Heart right ventricle (tissue), 16 donors: Measurements from ENCODE around the gene RIOX2. TPM values are rescaled to one million over a fixed set of nuclear protein-coding genes. Genes with fewer than 3 reads are reported as not detected.

ENCODE experiments used
- ATAC-seq, 8 donors: fragments of 200-7000 bp; cut with Tn5 transposase; one replicate each; pipeline ENCODE4 v1.9.1; 2020; ENCODE audit warnings: mild to moderate bottlenecking in 8 of 8, moderate library complexity in 8 of 8, moderate number of reproducible peaks in 1 of 8
- DNase-seq, 2 donors: peaks; one replicate each; pipeline ENCODE4 v3.0.0-alpha.2; 2020
- H3K27ac ChIP-seq, 10 donors: fragments of 200-600 bp; sonication (generic) in 2 of 10; one replicate each; pipeline versions ENCODE4 v1.5.0 to v1.8.0; 2020 to 2022; ENCODE audit warnings: mild to moderate bottlenecking in 3 of 10
- H3K27me3 ChIP-seq, 7 donors: fragments of 200-600 bp; one replicate each; pipeline ENCODE4 v1.8.0; 2021 to 2022; ENCODE audit warnings: mild to moderate bottlenecking in 2 of 7
- H3K36me3 ChIP-seq, 9 donors: fragments of 200-600 bp; sonication (generic) in 1 of 9; one replicate each; pipeline versions ENCODE4 v1.5.0 to v1.8.0; 2020 to 2022; ENCODE audit warnings: mild to moderate bottlenecking in 2 of 9
- H3K4me1 ChIP-seq, 9 donors: fragments of 200-600 bp; sonication (generic) in 1 of 9; one replicate each; pipeline versions ENCODE4 v1.5.0 to v1.8.0; 2020 to 2022; ENCODE audit warnings: mild to moderate bottlenecking in 4 of 9
- H3K4me3 ChIP-seq, 10 donors: fragments of 200-600 bp; sonication (generic) in 2 of 10; one replicate each; pipeline versions ENCODE4 v1.5.0 to v1.8.0; 2020 to 2022; ENCODE audit warnings: mild to moderate bottlenecking in 7 of 10, moderate library complexity in 2 of 10
- H3K9me3 ChIP-seq, 11 donors: fragments of 200-600 bp in 10 of 11; sonication (generic) in 2 of 11; one replicate each; pipeline versions ENCODE4 v1.5.0 to v1.8.0; 2013 to 2022; ENCODE audit warnings: mild to moderate bottlenecking in 2 of 11, control low read depth in 1 of 11, moderate library complexity in 1 of 11
- CTCF ChIP-seq, 9 donors: fragments of 200-600 bp; sonication (generic) in 2 of 9; IDR thresholded peaks; one replicate each; pipeline versions ENCODE4 v1.5.0 to v1.8.0; 2021 to 2022; ENCODE audit warnings: antibody characterized with exemption in 9 of 9, mild to moderate bottlenecking in 5 of 9, moderate library complexity in 1 of 9
- WGBS, 2 donors: extraction: QIAGEN DNeasy Blood & Tissue Kit; methylation state at CpG; one replicate each; pipeline ENCODE4 v1.1.7; 2013; ENCODE audit warnings: inconsistent platforms in 1 of 2; 5-methylcytosine and 5-hydroxymethylcytosine counted together
- intact Hi-C, 10 donors: fragments of 100-400 bp; cut with DNase I; formaldehyde crosslinking; loops; one replicate each; pipeline versions ENCODE4 v1.11.1 to v1.14.2; 2022
- polyA plus RNA-seq, 2 donors: library from polyadenylated mRNA; stranded (reverse); fragments of 200-250 nt; gene quantifications; one replicate each; pipeline ENCODE4 v1.2.3, GENCODE V29; 2013
- total RNA-seq, 10 donors: library from RNA; stranded (reverse); fragmentation: NEBNext Ultra II Directional in 3 of 10; extraction: Animal tissue kit (Norgen Biotek cat#: 25700) in 3 of 10; gene quantifications; one replicate each; pipeline versions ENCODE4 v1.2.1 to v1.2.4, GENCODE V29; 2021 to 2023
- donor health status: Arrhythmogenic right ventricular cardiomyopathy.
- donor health status: ischemic (EF 13 %, LVEDD 7.1; RV severe dilation, severe dysfunction).
- donor health status: healthy with polysubstance abuse.
- donor health status: DM: no; HTN: yes; CAD: no.
- donor health status: DM: no; HTN: no; CAD: no.
- donor health status: ischemic (EF 25% LVEDD 6.9; RV normal size, moderate dysfunction).
- donor health status: ischemic (EF 25% LVEDD 5.7; RV mildly dilated, moderate dysfunction).
- donor health status: healthy.
- donor health status: DM: yes; HTN: yes; CAD: no.
- donor health status: Ischemic cardiomyopathy.
- donor health status: ischemic (EF 35%, LVEDD 5.7; RV mildly dilated, moderate dysfunction).
- donor health status: nonischemic (EF 11% LVEDD 7.7; RV severe dilation, severe dysfunction).
- donor health status: DM: yes; HTN: yes; CAD: no.
- donor health status: PGD.
- donor health status: ischemic (EF 29% LVEDD 5.4; RV normal size, mild dysfunction).
- donor health status: nonischemic (EF 23%, LVEDD 6.1; RV moderate dilation, normal function).

RIOX2 gene
- total and polyA plus RNA-seq, 12 donors = 8.4 to 15.8 (median 12.0) TPM

- Histone ChIP-seq H3K27ac (no peak overlapping the region), H3K4me1 (no peaks in the 10 kb centered on the region), H3K36me3 (peaks cover 0 to 99% (median 37%) of the 10 kb centered on the region in 9 donors), H3K27me3 (no peaks in the 10 kb centered on the region), H3K4me3 (no peak overlapping the region), H3K9me3 (no peaks in the 10 kb centered on the region)
- DNase-seq (no peak), ATAC-seq (no peak)
- intact Hi-C loops = loop anchor here in 2 of 10 donors (5.0 to 10.0 kb wide), 2 partner anchors 46 to 132 kb away; no protein-coding TSS in a partner anchor
- no peak for TF ChIP-seq CTCF (IDR thresholded peaks at IDR 0.05)
- WGBS, 2 donors = 90 to 98% methylated on average over 1 of the region's 1 CpG
These were observed 79.4 kb downstream of the RIOX2 start for GRCh38 chr3:97892852-97893251.

Other genes with a start within 250 kb of the RIOX2 start
- 1 to 10 TPM; 2.3 to 5.7 (median 4.3) TPM for gene ARL6, start 207.7 kb downstream of the RIOX2 start, total RNA-seq
- 1 to 10 TPM; 2.2 to 2.3 TPM for gene ARL6, start 207.7 kb downstream of the RIOX2 start, polyA plus RNA-seq
- 10 to 100 TPM; 15.9 to 39.2 (median 28.7) TPM for gene CRYBG3, start 150.4 kb downstream of the RIOX2 start, total RNA-seq
- 1 to 10 TPM; 8.0 to 8.7 TPM for gene CRYBG3, start 150.4 kb downstream of the RIOX2 start, polyA plus RNA-seq
- not detected for gene GABRR3, start 62.9 kb upstream of the RIOX2 start, total RNA-seq
- gene GABRR3, start 62.9 kb upstream of the RIOX2 start, polyA plus RNA-seq = not detected
- not detected for gene OR5AC2, start 114.7 kb upstream of the RIOX2 start, total RNA-seq
- not detected for gene OR5AC2, start 114.7 kb upstream of the RIOX2 start, polyA plus RNA-seq
- gene OR5H1, start 158.3 kb upstream of the RIOX2 start, total RNA-seq = not detected
- gene OR5H1, start 158.3 kb upstream of the RIOX2 start, polyA plus RNA-seq = not detected
- gene OR5H14, start 175.0 kb upstream of the RIOX2 start, total RNA-seq = not detected
- not detected for gene OR5H14, start 175.0 kb upstream of the RIOX2 start, polyA plus RNA-seq
- not detected for gene OR5H15, start 194.3 kb upstream of the RIOX2 start, total RNA-seq
- gene OR5H15, start 194.3 kb upstream of the RIOX2 start, polyA plus RNA-seq = not detected